ENCODE measurements around the gene FBXL16. TPM values are rescaled to one million over a fixed set of nuclear protein-coding genes. Genes with fewer than 3 reads are reported as not detected.
A peak's percentile ranks its signal among the peaks of the same experiment; 100 is the strongest.

The FBXL16 gene
- total RNA-seq, 2 experiments from 2014 or later, result 15.9 to 21.8 TPM

DNA sequence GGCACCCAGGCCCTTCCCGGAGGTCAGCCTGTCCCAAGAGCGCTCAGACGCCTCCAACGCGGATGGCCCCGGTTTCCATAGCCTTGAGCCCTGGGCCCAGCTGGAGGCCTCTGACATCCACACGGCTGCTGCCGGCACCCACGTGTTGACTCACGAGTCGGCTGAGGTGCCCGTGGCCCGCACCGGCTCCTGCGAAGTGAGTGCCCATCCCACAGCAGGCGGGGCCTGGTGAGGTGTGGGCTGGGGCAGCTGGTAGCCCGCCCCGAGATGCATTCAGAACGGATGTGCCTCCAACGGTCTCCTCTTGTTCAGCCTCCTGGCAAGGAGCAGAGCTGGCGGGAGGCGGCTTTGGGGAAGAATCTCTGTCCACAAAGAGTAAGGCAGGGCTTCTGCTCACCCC is 53.8 kb downstream of the FBXL16 start:
- Mint-ChIP-seq H3K27me3 (no peaks in the 10 kb centered on the region), H3K36me3 (no peaks in the 10 kb centered on the region), H3K4me1 (no peaks in the 10 kb centered on the region), H3K4me3 (no peak overlapping the region), H3K9me3 (no peaks in the 10 kb centered on the region), H3K27ac (no peak overlapping the region)
- no peak for ATAC-seq (ENCODE audit: low read depth)
- POLR2A ChIA-PET, result no interaction called here
- DNase-seq, result no peak

- H3K36me3 Mint-ChIP-seq, result no peaks in the 10 kb centered on the region
- no peaks in the 10 kb centered on the region for H3K27me3 Mint-ChIP-seq
- H3K27ac Mint-ChIP-seq, result no peak overlapping the region
- H3K9me3 Mint-ChIP-seq, result no peaks in the 10 kb centered on the region
- peaks cover 3% of the 10 kb centered on the region for H3K4me1 Mint-ChIP-seq
- ATAC-seq (ENCODE audit: low read depth), result peak; percentile 21
- peak overlapping the region; percentile 76 for H3K4me3 Mint-ChIP-seq
- no peak for DNase-seq
- POLR2A ChIA-PET, result interaction anchor here (0.8 to 3.1 kb wide), 8 partner anchors 10 to 62 kb away, joined by 3 to 13 read pairs (median 6); partner anchors contain the start of genes JMJD8, METTL26, RHOT2 and STUB1
Observed at GRCh38 chr16:649631-650030, 56.0 kb downstream of the FBXL16 start.

- DNase-seq (peak; percentile 95), ATAC-seq (ENCODE audit: low read depth) (peak; percentile 88)
- peak within 1 kb of the TSS; percentile 80 for H3K4me3 Mint-ChIP-seq
- POLR2A ChIA-PET, result interaction anchor here (0.8 to 3.1 kb wide), 9 partner anchors 9 to 122 kb away, joined by 3 to 13 read pairs (median 5); partner anchors contain the start of genes CAPN15, JMJD8, METTL26 and RHOT2
- H3K27me3 Mint-ChIP-seq, result no peaks in the 10 kb centered on the region
- H3K36me3 Mint-ChIP-seq, result no peaks in the 10 kb centered on the region
- peak within 1 kb of the TSS; percentile 73 for H3K27ac Mint-ChIP-seq
- no peaks in the 10 kb centered on the region for H3K9me3 Mint-ChIP-seq
- H3K4me1 Mint-ChIP-seq, result peaks cover 3% of the 10 kb centered on the region
Observed at GRCh38 chr16:648781-649589, 56.6 kb downstream of the FBXL16 start, which contains the start of gene WDR90. Gene WDR90, plus strand, starts transcription at chr16:649365. Its CDS starts 52 bp downstream, at chr16:649417.

GRCh38 chr16:648071-648780 is 57.4 kb downstream of the FBXL16 start:
- POLR2A ChIA-PET, result interaction anchor here (1.2 to 3.1 kb wide), 4 partner anchors 12 to 121 kb away, joined by 4 to 13 read pairs (median 6); partner anchors contain the start of genes CAPN15, JMJD8, METTL26 and STUB1
- H3K27me3 Mint-ChIP-seq, result no peaks in the 10 kb centered on the region
- H3K9me3 Mint-ChIP-seq, result no peaks in the 10 kb centered on the region
- peak overlapping the region; percentile 73 for H3K27ac Mint-ChIP-seq
- DNase-seq (peak; percentile 59), ATAC-seq (ENCODE audit: low read depth) (no peak)
- H3K4me3 Mint-ChIP-seq, result peak overlapping the region; percentile 80
- no peaks in the 10 kb centered on the region for H3K36me3 Mint-ChIP-seq
- peaks cover 3% of the 10 kb centered on the region for H3K4me1 Mint-ChIP-seq

DNA sequence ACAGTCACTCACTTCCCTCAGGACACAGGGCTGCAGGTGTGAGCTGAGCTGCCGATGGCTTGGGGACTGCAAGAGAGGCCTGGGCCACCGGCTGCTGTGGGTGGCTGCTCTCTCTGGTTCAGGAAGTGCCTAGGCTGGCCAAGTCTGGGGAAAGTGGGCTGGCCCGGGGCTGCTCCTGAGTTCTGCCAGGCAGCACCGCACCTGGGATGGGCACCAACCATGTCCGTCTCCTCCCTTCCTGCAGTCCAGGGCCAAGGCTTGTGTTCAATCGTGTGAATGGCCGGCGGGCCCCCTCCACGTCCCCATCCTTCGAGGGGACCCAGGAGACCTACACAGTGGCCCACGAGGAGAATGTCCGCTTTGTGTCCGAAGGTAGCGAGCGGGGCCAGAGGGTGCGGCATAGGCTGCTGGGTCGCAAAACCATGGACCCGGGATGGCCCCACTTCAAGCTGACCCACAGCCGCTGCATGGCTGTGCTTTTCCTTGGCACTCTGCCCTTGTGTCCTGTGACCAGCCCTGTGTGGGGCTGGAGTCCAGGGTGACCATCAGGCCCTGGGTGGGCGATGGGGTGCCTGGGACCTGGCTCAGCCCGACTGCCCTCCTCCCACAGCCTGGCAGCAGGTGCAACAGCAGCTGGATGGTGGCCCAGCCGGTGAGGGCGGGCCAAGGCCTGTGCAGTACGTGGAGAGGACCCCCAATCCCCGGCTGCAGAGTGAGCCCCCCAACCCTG is 58.3 kb downstream of the FBXL16 start:
- ATAC-seq (ENCODE audit: low read depth) (no peak), DNase-seq (no peak)
- POLR2A ChIA-PET, result interaction anchor here (1.2 to 3.1 kb wide), 2 partner anchors 11 to 120 kb away, joined by 4 to 13 read pairs; partner anchors contain the start of genes CAPN15 and METTL26
- no peak overlapping the region for H3K27ac Mint-ChIP-seq
- H3K27me3 Mint-ChIP-seq, result no peaks in the 10 kb centered on the region
- no peaks in the 10 kb centered on the region for H3K9me3 Mint-ChIP-seq
- peaks cover 5% of the 10 kb centered on the region for H3K4me1 Mint-ChIP-seq
- no peak overlapping the region for H3K4me3 Mint-ChIP-seq
- no peaks in the 10 kb centered on the region for H3K36me3 Mint-ChIP-seq

GRCh38 chr16:646679-647172 is 58.9 kb downstream of the FBXL16 start:
- peaks cover 5% of the 10 kb centered on the region for H3K4me1 Mint-ChIP-seq
- POLR2A ChIA-PET, result no interaction called here
- peak overlapping the region; percentile 12 for H3K27ac Mint-ChIP-seq
- no peak overlapping the region for H3K4me3 Mint-ChIP-seq
- H3K27me3 Mint-ChIP-seq, result no peaks in the 10 kb centered on the region
- H3K9me3 Mint-ChIP-seq, result no peaks in the 10 kb centered on the region
- H3K36me3 Mint-ChIP-seq, result no peaks in the 10 kb centered on the region
- ATAC-seq (ENCODE audit: low read depth) (no peak), DNase-seq (no peak)

DNA sequence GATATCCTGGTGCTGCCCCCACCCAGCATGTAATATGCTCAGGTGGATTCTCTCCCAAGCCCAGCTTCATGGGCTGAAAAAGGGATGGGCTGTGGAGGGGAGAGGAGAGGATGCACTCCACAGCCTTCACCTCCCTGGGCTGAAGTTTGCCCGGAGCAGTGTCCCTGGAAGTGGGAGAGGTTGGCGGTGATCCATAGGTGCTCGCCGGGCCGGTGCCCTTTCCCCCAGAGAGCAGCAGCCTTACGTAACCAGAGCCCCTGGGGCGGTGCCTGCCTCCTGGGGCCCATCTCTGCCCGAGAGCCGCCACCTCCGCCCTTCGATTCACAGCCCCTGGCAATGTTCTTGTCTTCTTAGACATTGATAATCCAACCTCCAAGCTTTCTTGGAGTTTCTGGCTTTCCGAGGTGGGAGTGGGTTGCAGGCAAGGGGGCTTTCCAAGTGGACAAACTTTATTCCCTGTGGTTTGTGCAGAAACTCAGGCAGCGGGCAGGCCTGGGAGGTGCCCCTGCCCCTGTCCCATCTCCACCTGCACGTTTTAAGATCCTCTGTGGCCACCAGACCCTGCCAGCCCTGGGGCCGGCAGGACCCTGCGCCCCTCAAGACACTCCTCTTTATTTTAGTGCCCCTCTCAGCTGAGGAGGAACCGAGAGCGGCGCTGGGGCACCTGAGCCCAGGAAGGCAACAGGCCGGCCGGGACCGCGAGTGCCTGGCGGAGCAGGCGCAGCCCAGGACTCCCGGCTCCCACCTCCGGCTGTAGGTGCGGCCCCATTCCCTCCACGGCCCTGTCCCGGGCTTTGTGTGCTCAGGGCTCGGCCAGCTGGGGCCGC is 59.5 kb downstream of the FBXL16 start:
- Mint-ChIP-seq H3K36me3 (no peaks in the 10 kb centered on the region), H3K4me3 (no peak overlapping the region), H3K27me3 (no peaks in the 10 kb centered on the region), H3K9me3 (no peaks in the 10 kb centered on the region), H3K4me1 (peaks cover 5% of the 10 kb centered on the region), H3K27ac (no peak overlapping the region)
- DNase-seq, result no peak
- POLR2A ChIA-PET, result no interaction called here
- ATAC-seq (ENCODE audit: low read depth), result no peak

GRCh38 chr16:644556-644955 is 61.0 kb downstream of the FBXL16 start:
- POLR2A ChIA-PET, result interaction anchor here (1.4 kb wide), 1 partner anchor 72 kb away, joined by 3 read pairs; no protein-coding TSS in a partner anchor
- Mint-ChIP-seq H3K36me3 (no peaks in the 10 kb centered on the region), H3K4me3 (no peak overlapping the region), H3K27ac (peak overlapping the region; percentile 26), H3K4me1 (peaks cover 5% of the 10 kb centered on the region), H3K9me3 (no peaks in the 10 kb centered on the region), H3K27me3 (no peaks in the 10 kb centered on the region)
- DNase-seq (no peak), ATAC-seq (ENCODE audit: low read depth) (no peak)

DNA sequence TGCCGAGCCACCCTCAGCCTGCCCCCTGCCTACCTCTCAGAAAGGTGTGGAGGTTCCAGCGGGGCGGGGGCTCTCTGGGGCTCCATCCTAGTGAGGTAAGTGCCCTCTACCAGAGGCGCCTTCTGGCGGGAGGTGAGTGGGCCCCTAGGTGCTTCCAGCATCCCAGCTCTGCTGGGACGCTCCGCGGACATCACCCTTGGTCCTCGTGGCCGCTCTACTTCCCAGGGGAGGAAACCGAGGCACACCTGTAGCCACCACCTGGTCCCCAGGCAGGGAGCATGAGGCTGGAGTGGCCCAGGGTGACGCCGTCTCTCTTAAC is 62.6 kb downstream of the FBXL16 start:
- peaks cover 5% of the 10 kb centered on the region for H3K4me1 Mint-ChIP-seq
- no peaks in the 10 kb centered on the region for H3K27me3 Mint-ChIP-seq
- no peaks in the 10 kb centered on the region for H3K36me3 Mint-ChIP-seq
- H3K9me3 Mint-ChIP-seq, result no peaks in the 10 kb centered on the region
- H3K27ac Mint-ChIP-seq, result no peak overlapping the region
- DNase-seq (no peak), ATAC-seq (ENCODE audit: low read depth) (no peak)
- POLR2A ChIA-PET, result interaction anchor here (0.6 kb wide), 1 partner anchor 26 kb away, joined by 3 read pairs; no protein-coding TSS in a partner anchor
- H3K4me3 Mint-ChIP-seq, result peak overlapping the region; percentile 76

Other genes with a start within 250 kb of the FBXL16 start
- gene CAPN15, start 178.1 kb downstream of the FBXL16 start, total RNA-seq, result 10 to 100 TPM; 83.5 to 87.4 TPM
- gene PRR35, start 145.4 kb downstream of the FBXL16 start, total RNA-seq, result not detected
- gene NHLRC4, start 138.8 kb downstream of the FBXL16 start, total RNA-seq, result 1 to 10 TPM; 3.0 to 3.6 TPM
- gene PIGQ, start 135.8 kb downstream of the FBXL16 start, total RNA-seq, result 10 to 100 TPM; 46.3 to 54.3 TPM
- 10 to 100 TPM; 15.1 to 18.2 TPM for gene RAB40C, start 115.7 kb downstream of the FBXL16 start, total RNA-seq
- under 1 TPM; 0.47 to 0.60 TPM for gene WFIKKN1, start 74.8 kb downstream of the FBXL16 start, total RNA-seq
- 10 to 100 TPM; 75.7 to 81.2 TPM for gene METTL26, start 69.5 kb downstream of the FBXL16 start, total RNA-seq
- 10 to 100 TPM; 35.4 to 43.0 TPM for gene MCRIP2, start 64.0 kb downstream of the FBXL16 start, total RNA-seq
- 10 to 100 TPM; 73.2 to 79.1 TPM for gene WDR90, start 56.4 kb downstream of the FBXL16 start, total RNA-seq
- gene RHOT2, start 37.7 kb downstream of the FBXL16 start, total RNA-seq, result 100 to 1,000 TPM; 173 to 183 TPM
- 1 to 10 TPM; 1.1 to 1.7 TPM for gene RHBDL1, start 30.1 kb downstream of the FBXL16 start, total RNA-seq
- gene STUB1, start 25.4 kb downstream of the FBXL16 start, total RNA-seq, result 10 to 100 TPM; 74.3 to 93.3 TPM
- 10 to 100 TPM; 34.0 to 38.3 TPM for gene JMJD8, start 21.5 kb downstream of the FBXL16 start, total RNA-seq
- 10 to 100 TPM; 18.7 to 20.3 TPM for gene WDR24, start 15.4 kb downstream of the FBXL16 start, total RNA-seq
- gene METRN, start 9.3 kb upstream of the FBXL16 start, total RNA-seq, result 10 to 100 TPM; 10.0 to 12.4 TPM
- 10 to 100 TPM; 21.6 to 23.2 TPM for gene ANTKMT, start 15.3 kb upstream of the FBXL16 start, total RNA-seq
- 1 to 10 TPM; 5.8 to 6.1 TPM for gene CCDC78, start 20.6 kb upstream of the FBXL16 start, total RNA-seq
- 10 to 100 TPM; 25.8 to 34.2 TPM for gene HAGHL, start 21.3 kb upstream of the FBXL16 start, total RNA-seq
- 10 to 100 TPM; 39.6 to 42.4 TPM for gene CIAO3, start 35.2 kb upstream of the FBXL16 start, total RNA-seq
- not detected for gene MSLN, start 54.9 kb upstream of the FBXL16 start, total RNA-seq
- gene RPUSD1, start 82.6 kb upstream of the FBXL16 start, total RNA-seq, result 10 to 100 TPM; 25.1 to 26.6 TPM
- gene CHTF18, start 82.8 kb upstream of the FBXL16 start, total RNA-seq, result 10 to 100 TPM; 92.8 to 94.2 TPM
- gene GNG13, start 94.9 kb upstream of the FBXL16 start, total RNA-seq, result not detected